Measurements from ENCODE around the gene BAIAP2.
"Not testable (repeated sequence)": the region's sequence is repeated elsewhere in the genome, so short reads cannot be mapped to it uniquely, and the experiment has no call there.

GRCh38 chr17:81078026-81078913, 43.3 kb downstream of the BAIAP2 start:
- TF ChIP-seq EZH2 (IDR thresholded peaks at IDR 0.05; ENCODE audit: borderline replicate concordance, control insufficient read depth, low read depth, low read length); CTCF (IDR thresholded peaks at IDR 0.05 in 2 of 3, conservative IDR thresholded peaks at IDR 0.05 in 1 of 3; ENCODE audit: control insufficient read depth in 2 of 3, extremely low read depth in 1 of 3, insufficient read depth in 1 of 3, low read depth in 3 of 3, low read length in 3 of 3); GABPA (IDR thresholded peaks at IDR 0.05; ENCODE audit: low read depth); BHLHE40 (IDR thresholded peaks at IDR 0.05; ENCODE audit: borderline replicate concordance in 1 of 2, low read depth in 2 of 2, low read length in 1 of 2); REST (IDR thresholded peaks at IDR 0.05; ENCODE audit: low read depth, low read length); RCOR1 (conservative IDR thresholded peaks at IDR 0.05; ENCODE audit: low read depth, low read length); ESRRA (IDR thresholded peaks at IDR 0.05; ENCODE audit: low read length); YY1 (IDR thresholded peaks at IDR 0.05; ENCODE audit: low read depth, low read length); ZNF274 (IDR thresholded peaks at IDR 0.05; ENCODE audit: insufficient read depth, insufficient read length): not testable (repeated sequence)
- TF ChIP-seq, protein P1, sequence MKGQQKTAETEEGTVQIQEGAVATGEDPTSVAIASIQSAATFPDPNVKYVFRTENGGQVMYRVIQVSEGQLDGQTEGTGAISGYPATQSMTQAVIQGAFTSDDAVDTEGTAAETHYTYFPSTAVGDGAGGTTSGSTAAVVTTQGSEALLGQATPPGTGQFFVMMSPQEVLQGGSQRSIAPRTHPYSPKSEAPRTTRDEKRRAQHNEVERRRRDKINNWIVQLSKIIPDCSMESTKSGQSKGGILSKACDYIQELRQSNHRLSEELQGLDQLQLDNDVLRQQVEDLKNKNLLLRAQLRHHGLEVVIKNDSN (IDR thresholded peaks at IDR 0.05; ENCODE audit: borderline replicate concordance, extremely low read length, insufficient read depth, low read depth, low read length) = not testable (repeated sequence)
